Sigmoid colon (tissue), 7 donors: ENCODE results near the gene MEPCE. TPM values are rescaled to one million over a fixed set of nuclear protein-coding genes. Genes with fewer than 3 reads are reported as not detected.

Experiments
- DNase-seq: peaks from one replicate; pipeline ENCODE4 v3.0.0-alpha.2; 2019
- H3K27ac ChIP-seq, 4 donors: fragments of 200-600 bp; sonication (generic); one replicate each; pipeline ENCODE4 v1.5.1; 2016 to 2019; ENCODE audit warnings: mild to moderate bottlenecking in 1 of 4
- H3K27me3 ChIP-seq, 3 donors: fragments of 200-600 bp; sonication (generic); one replicate each; pipeline ENCODE4 v1.5.1; 2019; ENCODE audit warnings: mild to moderate bottlenecking in 1 of 3
- H3K36me3 ChIP-seq, 4 donors: fragments of 200-600 bp; sonication (generic); one replicate each; pipeline ENCODE4 v1.5.1; 2016 to 2019
- H3K4me1 ChIP-seq, 4 donors: fragments of 200-600 bp; sonication (generic); one replicate each; pipeline ENCODE4 v1.5.1; 2017 to 2019
- H3K4me3 ChIP-seq, 4 donors: fragments of 200-600 bp; sonication (generic); one replicate each; pipeline ENCODE4 v1.5.1; 2017 to 2019; ENCODE audit warnings: mild to moderate bottlenecking in 2 of 4, moderate library complexity in 1 of 4
- H3K9me3 ChIP-seq, 4 donors: fragments of 200-600 bp in 3 of 4; sonication (generic) in 3 of 4; one replicate each; pipeline versions ENCODE4 v1.5.1 to v1.6.1; 2013 to 2019
- CTCF ChIP-seq, 4 experiments: fragments of 450-650 bp in 3 of 4; fragments of 200-600 bp in 1 of 4; IDR thresholded peaks; one replicate each; pipeline ENCODE4 v1.5.1; 2016 to 2019; ENCODE audit warnings: antibody characterized with exemption in 4 of 4, mild to moderate bottlenecking in 3 of 4, moderate library complexity in 2 of 4
- EP300 ChIP-seq, 4 donors: sonication (generic); formaldehyde crosslinking; IDR thresholded peaks; one replicate each; pipeline ENCODE4 v1.6.1; 2017; ENCODE audit warnings: antibody characterized with exemption in 4 of 4
- POLR2A ChIP-seq, 2 donors: fragments of 450-650 bp; IDR thresholded peaks; one replicate each; pipeline ENCODE4 v1.6.1; 2016; ENCODE audit warnings: antibody characterized with exemption in 2 of 2, mild to moderate bottlenecking in 2 of 2, moderate library complexity in 2 of 2
- POLR2AphosphoS5 ChIP-seq, 4 donors: sonication (generic); formaldehyde crosslinking; IDR thresholded peaks; one replicate each; pipeline ENCODE4 v1.6.1; 2017; ENCODE audit warnings: antibody characterized with exemption in 4 of 4
- WGBS, 2 donors: extraction: QIAGEN DNeasy Blood & Tissue Kit; methylation state at CpG; one replicate each; pipeline ENCODE4 v1.1.7; 2013; 5-methylcytosine and 5-hydroxymethylcytosine counted together
- intact Hi-C: fragments of 100-400 bp; cut with DNase I; formaldehyde crosslinking; loops from one replicate; pipeline ENCODE4 v1.15.1; 2023
- polyA plus RNA-seq, 3 donors: library from polyadenylated mRNA; stranded (reverse); fragments of 200-250 nt; gene quantifications; one replicate each; pipeline ENCODE4 v1.2.3, GENCODE V29; 2013
- total RNA-seq, 4 donors: library from RNA; depleted of rRNA; stranded (reverse); fragments of >200 nt; gene quantifications; one replicate each; pipeline ENCODE4 v1.1.0, GENCODE V29; 2016
- donor health status: healthy with polysubstance abuse.
- donor health status: Bipolar disorder and iron deficiency.
- donor health status: healthy.

The MEPCE gene
- total and polyA plus RNA-seq, 7 donors: 18.0 to 32.1 (median 24.9) TPM

GRCh38 chr7:100466653-100467605 lies 37.3 kb downstream of the MEPCE start:
- no peak for TF ChIP-seq EP300 (IDR thresholded peaks at IDR 0.05)
- peak in 1 of 4 donors; percentile 3 for TF ChIP-seq POLR2AphosphoS5 (IDR thresholded peaks at IDR 0.05)
- TF ChIP-seq CTCF (IDR thresholded peaks at IDR 0.05): no peak
- WGBS, 2 donors: 80 to 89% methylated on average over 32 of the region's 32 CpGs
- Histone ChIP-seq H3K27ac (peak overlapping the region; percentile 54 to 77 (median 72)), H3K4me1 (peaks cover 0 to 58% (median 46%) of the 10 kb centered on the region in 4 donors), H3K36me3 (peaks cover 0 to 48% (median 11%) of the 10 kb centered on the region in 4 donors), H3K27me3 (no peaks in the 10 kb centered on the region), H3K9me3 (no peaks in the 10 kb centered on the region), H3K4me3 (peak overlapping the region in 2 of 4 donors; percentile 14 to 23)
- intact Hi-C loops: loop anchor here (5.0 kb wide), 2 partner anchors 210 to 225 kb away; partner anchors contain the start of gene GIGYF1
- DNase-seq: no peak

GRCh38 chr7:100467638-100468373 lies 38.2 kb downstream of the MEPCE start:
- H3K9me3 ChIP-seq: no peaks in the 10 kb centered on the region
- H3K4me1 ChIP-seq: peaks cover 0 to 67% (median 54%) of the 10 kb centered on the region in 4 donors
- no peaks in the 10 kb centered on the region for H3K27me3 ChIP-seq
- WGBS, 2 donors: 80 to 81% methylated on average over 22 of the region's 22 CpGs
- H3K27ac ChIP-seq: peak overlapping the region; percentile 36 to 77 (median 72)
- H3K4me3 ChIP-seq: peak overlapping the region in 2 of 4 donors; percentile 14 to 23
- no peak for DNase-seq
- H3K36me3 ChIP-seq: peaks cover 0 to 55% (median 15%) of the 10 kb centered on the region in 4 donors
- intact Hi-C loops: loop anchor here (2.0 to 5.0 kb wide), 3 partner anchors 91 to 224 kb away; partner anchors contain the start of gene GIGYF1
- TF ChIP-seq CTCF (IDR thresholded peaks at IDR 0.05) (no peak), POLR2A (IDR thresholded peaks at IDR 0.05) (no peak), EP300 (IDR thresholded peaks at IDR 0.05) (no peak), POLR2AphosphoS5 (IDR thresholded peaks at IDR 0.05) (peak in 2 of 4 donors; percentile 40 to 56)

- intact Hi-C loops: loop anchor here (1.0 to 10.0 kb wide), 5 partner anchors 14 to 395 kb away; partner anchors contain the start of genes GIGYF1, NYAP1 and TRIP6
- no peaks in the 10 kb centered on the region for H3K27me3 ChIP-seq
- no peaks in the 10 kb centered on the region for H3K9me3 ChIP-seq
- H3K36me3 ChIP-seq: peaks cover 6 to 66% (median 27%) of the 10 kb centered on the region in 4 donors
- DNase-seq: peak; percentile 94
- peaks cover 0 to 83% (median 69%) of the 10 kb centered on the region in 4 donors for H3K4me1 ChIP-seq
- TF ChIP-seq CTCF (IDR thresholded peaks at IDR 0.05): peak; percentile 87 to 98 (median 95)
- TF ChIP-seq POLR2A (IDR thresholded peaks at IDR 0.05): no peak
- TF ChIP-seq POLR2AphosphoS5 (IDR thresholded peaks at IDR 0.05): peak in 2 of 4 donors; percentile 32 to 38
- no peak for TF ChIP-seq EP300 (IDR thresholded peaks at IDR 0.05)
- H3K27ac ChIP-seq: peak overlapping the region; percentile 38 to 77 (median 60)
- H3K4me3 ChIP-seq: no peak overlapping the region
- 26 to 32% methylated on average over 13 of the region's 13 CpGs for WGBS, 2 donors
These were observed 39.8 kb downstream of the MEPCE start for GRCh38 chr7:100469227-100470044.

GRCh38 chr7:100471021-100471420 lies 41.4 kb downstream of the MEPCE start:
- Histone ChIP-seq H3K36me3 (peaks cover 6 to 71% (median 30%) of the 10 kb centered on the region in 4 donors), H3K27ac (peak overlapping the region in 2 of 4 donors; percentile 2 to 64), H3K27me3 (no peaks in the 10 kb centered on the region), H3K4me1 (peaks cover 0 to 87% (median 74%) of the 10 kb centered on the region in 4 donors), H3K4me3 (no peak overlapping the region), H3K9me3 (no peaks in the 10 kb centered on the region)
- TF ChIP-seq CTCF (IDR thresholded peaks at IDR 0.05) (no peak), EP300 (IDR thresholded peaks at IDR 0.05) (no peak)
- intact Hi-C loops: loop anchor here (10.0 kb wide), 1 partner anchor 394 kb away; the partner anchor contains the start of gene TRIP6
- DNase-seq: no peak
- 44 to 69% methylated on average over 4 of the region's 4 CpGs for WGBS, 2 donors
